ENCODE results near the gene CDO1. TPM values are rescaled to one million over a fixed set of nuclear protein-coding genes. Genes with fewer than 3 reads are reported as not detected.

Gene CDO1
- total RNA-seq, 1 experiment from 2014 or later: 0.17 TPM

DNA sequence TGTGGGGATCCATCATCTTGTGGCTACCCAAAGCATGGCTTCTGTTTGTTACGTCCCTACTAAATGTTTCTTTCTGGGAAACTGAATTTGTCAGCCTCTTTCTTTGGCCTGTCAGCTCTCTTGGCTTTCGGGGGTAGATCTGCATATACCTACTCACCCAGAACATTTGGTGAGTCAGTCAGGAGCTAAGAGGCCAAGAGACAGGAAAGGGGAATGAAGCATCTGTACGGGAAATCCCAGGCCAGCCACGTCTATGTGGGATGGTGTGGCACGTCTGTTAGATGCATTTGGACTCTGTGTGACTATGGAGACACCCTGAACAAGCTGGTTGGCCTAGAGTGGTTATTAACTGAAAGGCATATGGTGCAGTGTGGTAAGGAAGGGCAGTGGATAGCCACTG is 58.1 kb downstream of the CDO1 start:
- BruUV-seq (replicated peaks): no TSS peak
- no peaks in the 10 kb centered on the region for H3K4me1 ChIP-seq (ENCODE audit: control insufficient read depth in 1 of 2, insufficient read depth in 2 of 2, low read length in 2 of 2)
- RAD21 ChIA-PET (ENCODE audit: low non-redundant PET in 1 of 2, low total read pairs in 2 of 2, uncharacterized antibody in 2 of 2, unreplicated experiment in 2 of 2): no interaction called here

DNA sequence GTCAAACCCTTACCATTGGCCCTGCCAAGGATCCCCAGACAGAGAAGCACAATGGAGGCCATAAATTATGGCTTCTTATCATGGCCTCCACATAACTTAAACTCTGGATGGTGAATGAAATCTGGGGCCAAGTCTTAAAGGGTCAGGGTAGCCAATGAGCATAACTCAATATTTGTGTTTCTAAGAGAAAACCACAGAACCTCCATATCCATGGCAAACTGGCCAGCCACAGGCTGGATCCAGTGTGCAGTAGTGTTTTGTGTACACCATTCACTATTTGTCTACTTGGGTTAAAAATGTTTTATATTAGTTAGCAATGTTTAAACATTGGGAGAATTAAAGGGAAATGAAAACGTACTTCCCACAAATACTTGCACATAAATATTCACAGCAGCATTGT is 60.8 kb downstream of the CDO1 start:
- RAD21 ChIA-PET (ENCODE audit: low non-redundant PET in 1 of 2, low total read pairs in 2 of 2, uncharacterized antibody in 2 of 2, unreplicated experiment in 2 of 2): no interaction called here
- no peaks in the 10 kb centered on the region for H3K79me2 ChIP-seq (ENCODE audit: insufficient read depth, low read length)
- no peak for ATAC-seq
- TF ChIP-seq SP1 (IDR thresholded peaks at IDR 0.05; ENCODE audit: low read depth) (no peak), FOSL1 (IDR thresholded peaks at IDR 0.05; ENCODE audit: low read depth) (no peak), SRF (IDR thresholded peaks at IDR 0.05; ENCODE audit: low read depth) (no peak), YY1 (IDR thresholded peaks at IDR 0.05; ENCODE audit: extremely low read depth, insufficient replicate concordance, low read depth, low read length) (no peak), POLR2A (IDR thresholded peaks at IDR 0.05; ENCODE audit: borderline replicate concordance, extremely low read depth, insufficient read depth, insufficient read length) (no peak), POLR2AphosphoS5 (IDR thresholded peaks at IDR 0.05; ENCODE audit: low read depth, low read length) (no peak), ZNF274 (IDR thresholded peaks at IDR 0.05; ENCODE audit: low read depth, low read length) (no peak), JUND (IDR thresholded peaks at IDR 0.05) (no peak), ELF1 (IDR thresholded peaks at IDR 0.05; ENCODE audit: borderline replicate concordance, low read depth) (no peak), EZH2phosphoT487 (IDR thresholded peaks at IDR 0.05; ENCODE audit: borderline replicate concordance) (no peak), EGR1 (IDR thresholded peaks at IDR 0.05; ENCODE audit: low read depth) (no peak), EZH2 (IDR thresholded peaks at IDR 0.05) (no peak), RAD21 (IDR thresholded peaks at IDR 0.05; ENCODE audit: low read depth) (no peak), ZFX (IDR thresholded peaks at IDR 0.05) (no peak)
- TF ChIP-seq, protein P1, sequence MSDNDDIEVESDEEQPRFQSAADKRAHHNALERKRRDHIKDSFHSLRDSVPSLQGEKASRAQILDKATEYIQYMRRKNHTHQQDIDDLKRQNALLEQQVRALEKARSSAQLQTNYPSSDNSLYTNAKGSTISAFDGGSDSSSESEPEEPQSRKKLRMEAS (IDR thresholded peaks at IDR 0.05): no peak
- TF ChIP-seq, protein P2, sequence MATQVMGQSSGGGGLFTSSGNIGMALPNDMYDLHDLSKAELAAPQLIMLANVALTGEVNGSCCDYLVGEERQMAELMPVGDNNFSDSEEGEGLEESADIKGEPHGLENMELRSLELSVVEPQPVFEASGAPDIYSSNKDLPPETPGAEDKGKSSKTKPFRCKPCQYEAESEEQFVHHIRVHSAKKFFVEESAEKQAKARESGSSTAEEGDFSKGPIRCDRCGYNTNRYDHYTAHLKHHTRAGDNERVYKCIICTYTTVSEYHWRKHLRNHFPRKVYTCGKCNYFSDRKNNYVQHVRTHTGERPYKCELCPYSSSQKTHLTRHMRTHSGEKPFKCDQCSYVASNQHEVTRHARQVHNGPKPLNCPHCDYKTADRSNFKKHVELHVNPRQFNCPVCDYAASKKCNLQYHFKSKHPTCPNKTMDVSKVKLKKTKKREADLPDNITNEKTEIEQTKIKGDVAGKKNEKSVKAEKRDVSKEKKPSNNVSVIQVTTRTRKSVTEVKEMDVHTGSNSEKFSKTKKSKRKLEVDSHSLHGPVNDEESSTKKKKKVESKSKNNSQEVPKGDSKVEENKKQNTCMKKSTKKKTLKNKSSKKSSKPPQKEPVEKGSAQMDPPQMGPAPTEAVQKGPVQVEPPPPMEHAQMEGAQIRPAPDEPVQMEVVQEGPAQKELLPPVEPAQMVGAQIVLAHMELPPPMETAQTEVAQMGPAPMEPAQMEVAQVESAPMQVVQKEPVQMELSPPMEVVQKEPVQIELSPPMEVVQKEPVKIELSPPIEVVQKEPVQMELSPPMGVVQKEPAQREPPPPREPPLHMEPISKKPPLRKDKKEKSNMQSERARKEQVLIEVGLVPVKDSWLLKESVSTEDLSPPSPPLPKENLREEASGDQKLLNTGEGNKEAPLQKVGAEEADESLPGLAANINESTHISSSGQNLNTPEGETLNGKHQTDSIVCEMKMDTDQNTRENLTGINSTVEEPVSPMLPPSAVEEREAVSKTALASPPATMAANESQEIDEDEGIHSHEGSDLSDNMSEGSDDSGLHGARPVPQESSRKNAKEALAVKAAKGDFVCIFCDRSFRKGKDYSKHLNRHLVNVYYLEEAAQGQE (IDR thresholded peaks at IDR 0.05; ENCODE audit: low read depth): no peak
- TF ChIP-seq, protein P3, sequence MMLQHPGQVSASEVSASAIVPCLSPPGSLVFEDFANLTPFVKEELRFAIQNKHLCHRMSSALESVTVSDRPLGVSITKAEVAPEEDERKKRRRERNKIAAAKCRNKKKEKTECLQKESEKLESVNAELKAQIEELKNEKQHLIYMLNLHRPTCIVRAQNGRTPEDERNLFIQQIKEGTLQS (IDR thresholded peaks at IDR 0.05): no peak

More for the DNA sequence above, 58.1 kb downstream of the CDO1 start:
- ChIA-PET CTCF (interaction anchor here (0.9 kb wide), 1 partner anchor 9 kb away, joined by 3 read pairs; no protein-coding TSS in a partner anchor), POLR2A (no interaction called here)
- no peaks in the 10 kb centered on the region for H3K9me3 ChIP-seq (ENCODE audit: control insufficient read depth in 1 of 2, insufficient read depth in 1 of 2, low read depth in 1 of 2, low read length in 2 of 2)
- intact Hi-C loops (cut with micrococcal nuclease): no loop called here
- no peak overlapping the region for H3K4me3 ChIP-seq (replicated peaks in 1 of 2; ENCODE audit: low read depth in 1 of 2, low read length in 2 of 2)
- no peaks in the 10 kb centered on the region for H3K36me3 ChIP-seq (ENCODE audit: control insufficient read depth in 1 of 2, insufficient read depth in 2 of 2, low read length in 2 of 2)
- H3K27ac ChIP-seq (ENCODE audit: low read depth, low read length): no peak overlapping the region
- no peak for TF ChIP-seq RAD21 (IDR thresholded peaks at IDR 0.05; ENCODE audit: low read depth)
- no peak overlapping the region for H2AFZ ChIP-seq (ENCODE audit: low read depth, low read length, poor library complexity, severe bottlenecking)
- H4K20me1 ChIP-seq (ENCODE audit: insufficient read depth): no peaks in the 10 kb centered on the region
- H3K4me2 ChIP-seq (ENCODE audit: low read length): no peak overlapping the region
- no peak overlapping the region for H3K9ac ChIP-seq (ENCODE audit: low read length)
- DNase-seq (ENCODE audit: low read depth, low spot score) (no peak), ATAC-seq (no peak)
- H3K9me2 ChIP-seq (ENCODE audit: insufficient read depth): no peaks in the 10 kb centered on the region
- no peaks in the 10 kb centered on the region for H3K79me2 ChIP-seq (ENCODE audit: insufficient read depth, low read length)
- H3K27me3 ChIP-seq (ENCODE audit: insufficient read depth, low read length): no peaks in the 10 kb centered on the region

More for the DNA sequence above, 60.8 kb downstream of the CDO1 start:
- CTCF ChIA-PET: no interaction called here
- no TSS peak for BruUV-seq (replicated peaks)
- H3K9me3 ChIP-seq (ENCODE audit: control insufficient read depth in 1 of 2, insufficient read depth in 1 of 2, low read depth in 1 of 2, low read length in 2 of 2): no peaks in the 10 kb centered on the region
- H2AFZ ChIP-seq (ENCODE audit: low read depth, low read length, poor library complexity, severe bottlenecking): no peak overlapping the region
- no peaks in the 10 kb centered on the region for H3K9me2 ChIP-seq (ENCODE audit: insufficient read depth)
- no peak overlapping the region for H3K4me3 ChIP-seq (replicated peaks in 1 of 2; ENCODE audit: low read depth in 1 of 2, low read length in 2 of 2)
- H3K27ac ChIP-seq (ENCODE audit: low read depth, low read length): no peak overlapping the region
- DNase-seq (ENCODE audit: low read depth, low spot score): no peak
- POLR2A ChIA-PET: no interaction called here
- H3K4me1 ChIP-seq (ENCODE audit: control insufficient read depth in 1 of 2, insufficient read depth in 2 of 2, low read length in 2 of 2): no peaks in the 10 kb centered on the region
- no peak overlapping the region for H3K4me2 ChIP-seq (ENCODE audit: low read length)
- no peak overlapping the region for H3K9ac ChIP-seq (ENCODE audit: low read length)
- H3K27me3 ChIP-seq (ENCODE audit: insufficient read depth, low read length): no peaks in the 10 kb centered on the region
- intact Hi-C loops (cut with micrococcal nuclease): no loop called here
- no peaks in the 10 kb centered on the region for H3K36me3 ChIP-seq (ENCODE audit: control insufficient read depth in 1 of 2, insufficient read depth in 2 of 2, low read length in 2 of 2)
- no peaks in the 10 kb centered on the region for H4K20me1 ChIP-seq (ENCODE audit: insufficient read depth)
